SK-N-SH (cell line): ENCODE data around the gene PARP12. TPM values are rescaled to one million over a fixed set of nuclear protein-coding genes. Genes with fewer than 3 reads are reported as not detected.

Experiments used
- CTCF ChIA-PET: fragments of 300-600, 350-600 bp; formaldehyde crosslinking; extraction: SDS; loops from one replicate; lab custom pipeline; 2021; lab: Yijun Ruan, JAX
- POLR2A ChIA-PET: fragments of 350-600 bp; sonication (Branson Sonifier 250); formaldehyde crosslinking; extraction: SDS; loops from one replicate; lab custom pipeline; 2020; ENCODE audit warnings: antibody characterized with exemption, inconsistent platforms; lab: Yijun Ruan, JAX
- DNase-seq: peaks from one replicate; pipeline ENCODE4 v3.0.0; 2012
- H2AFZ ChIP-seq: fragments of 200-600 bp; sonication (generic); 2 replicates; pipeline ENCODE4 v1.8.1; 2016; ENCODE audit warnings: antibody characterized with exemption, mild to moderate bottlenecking, low read depth
- H3F3A ChIP-seq: fragments of 200-600 bp; sonication (generic); replicated peaks from 2 replicates; pipeline ENCODE3; 2016; ENCODE audit warnings: antibody characterized with exemption, mild to moderate bottlenecking; ENCODE audit not compliant: insufficient read depth
- H3K27ac ChIP-seq, 2 experiments: fragments of 200-500 bp in 1 of 2; fragments of 200-600 bp in 1 of 2; sonication (Bioruptor generic) in 1 of 2; sonication (generic), shearing (Covaris generic) in 1 of 2; 2 replicates each; pipeline versions ENCODE4 v1.5.1 to v1.6.1; 2014 to 2016; ENCODE audit warnings: low read depth in 2 of 2, inconsistent platforms in 1 of 2, low read length in 1 of 2, mild to moderate bottlenecking in 1 of 2, mixed read lengths in 1 of 2
- H3K27me3 ChIP-seq: fragments of 200-600 bp; sonication (generic), shearing (Covaris generic); 2 replicates; pipeline ENCODE4 v1.6.1; 2016; ENCODE audit warnings: mixed run types; ENCODE audit not compliant: insufficient read depth
- H3K36me3 ChIP-seq, 2 experiments: fragments of 200-500 bp in 1 of 2; fragments of 200-600 bp in 1 of 2; sonication (Bioruptor generic) in 1 of 2; sonication (generic) in 1 of 2; replicated peaks in 1 of 2; 2 replicates each; pipeline versions ENCODE3 to v1.5.1; 2014 to 2016; ENCODE audit warnings: low read length in 1 of 2, mild to moderate bottlenecking in 1 of 2; ENCODE audit not compliant: insufficient read depth in 2 of 2, control insufficient read depth in 1 of 2
- H3K4me1 ChIP-seq, 2 experiments: fragments of 200-500 bp in 1 of 2; fragments of 200-600 bp in 1 of 2; sonication (Bioruptor generic) in 1 of 2; sonication (generic), shearing (Covaris generic) in 1 of 2; 2 replicates each; pipeline versions ENCODE4 v1.5.1 to v1.6.1; 2014 to 2016; ENCODE audit warnings: low read depth in 1 of 2, low read length in 1 of 2, mixed run types in 1 of 2; ENCODE audit not compliant: insufficient read depth in 2 of 2, control insufficient read depth in 1 of 2
- H3K4me2 ChIP-seq: fragments of 200-600 bp; sonication (generic), shearing (Covaris generic); 2 replicates; pipeline ENCODE4 v1.6.1; 2017; ENCODE audit warnings: mixed run types
- H3K4me3 ChIP-seq, 2 experiments: fragments of 200-500 bp in 1 of 2; fragments of 200-600 bp in 1 of 2; sonication (Bioruptor generic) in 1 of 2; sonication (generic), shearing (Covaris generic) in 1 of 2; 2 replicates each; pipeline versions ENCODE4 v1.5.1 to v1.8.1; 2014 to 2016; ENCODE audit warnings: low read depth in 2 of 2, inconsistent platforms in 1 of 2, low read length in 1 of 2, mild to moderate bottlenecking in 1 of 2, mixed read lengths in 1 of 2, moderate library complexity in 1 of 2
- H3K79me2 ChIP-seq: fragments of 200-600 bp; sonication (generic); 2 replicates; pipeline ENCODE4 v1.8.1; 2017; ENCODE audit warnings: mild to moderate bottlenecking; ENCODE audit not compliant: insufficient read depth
- H3K9ac ChIP-seq: fragments of 200-600 bp; sonication (generic); 2 replicates; pipeline ENCODE4 v1.6.1; 2017; ENCODE audit warnings: mixed run types
- H3K9me2 ChIP-seq: fragments of 200-600 bp; sonication (generic); 2 replicates; pipeline ENCODE4 v1.6.1; 2017; ENCODE audit warnings: mixed run types
- H3K9me3 ChIP-seq: fragments of 200-600 bp; sonication (generic); 2 replicates; pipeline ENCODE4 v1.6.1; 2017; ENCODE audit warnings: mixed run types, mild to moderate bottlenecking, moderate library complexity
- H4K20me1 ChIP-seq: fragments of 200-600 bp; sonication (generic); 2 replicates; pipeline ENCODE4 v1.6.1; 2017; ENCODE audit warnings: mild to moderate bottlenecking, mixed run types; ENCODE audit not compliant: insufficient read depth
- EP300 ChIP-seq, 2 experiments: IDR thresholded peaks; 2 replicates each; pipeline versions ENCODE4 v1.4.0 to v1.6.1; 2012; ENCODE audit warnings: borderline replicate concordance in 1 of 2, low read depth in 1 of 2, low read length in 1 of 2
- FOXM1 ChIP-seq: IDR thresholded peaks from 2 replicates; pipeline ENCODE4 v1.4.0; 2012; ENCODE audit warnings: low read depth, mild to moderate bottlenecking
- GABPA ChIP-seq: IDR thresholded peaks from 2 replicates; pipeline ENCODE4 v1.4.0; 2012; ENCODE audit warnings: low read depth, mild to moderate bottlenecking
- TCF12 ChIP-seq: IDR thresholded peaks from 2 replicates; pipeline ENCODE4 v1.4.0; 2012
- TEAD4 ChIP-seq: IDR thresholded peaks from 2 replicates; pipeline ENCODE4 v1.4.0; 2012; ENCODE audit warnings: mild to moderate bottlenecking, borderline replicate concordance; ENCODE audit not compliant: insufficient read depth
- WGBS: methylation state at CpG from one replicate; pipeline ENCODE4 v1.1.6; 2017; ENCODE audit warnings: low lambda C conversion rate; 5-methylcytosine and 5-hydroxymethylcytosine counted together
- polyA plus RNA-seq, 3 experiments: library from polyadenylated mRNA; depleted of rRNA; stranded (reverse); fragments of >200 nt; gene quantifications; 2 replicates each; pipeline ENCODE4 v1.2.3, GENCODE V29; 2012
- TF ChIP-seq, protein P1 (sequence below): fragments of 200-600 bp; sonication (generic); IDR thresholded peaks from 2 replicates; pipeline ENCODE4 v1.6.1; 2017; ENCODE audit warnings: antibody characterized with exemption, mild to moderate bottlenecking, moderate library complexity
- TF ChIP-seq, protein P2 (sequence below): fragments of 150-350 bp; IDR thresholded peaks from 2 replicates; pipeline ENCODE4 v1.6.1; 2016; ENCODE audit warnings: mild to moderate bottlenecking, low read depth, low read length
- TF ChIP-seq, protein P3 (sequence below): IDR thresholded peaks from 2 replicates; pipeline ENCODE4; 2012
- TF ChIP-seq, protein P4 (sequence below): IDR thresholded peaks from 2 replicates; pipeline ENCODE4 v1.4.0; 2012; ENCODE audit warnings: low read depth, borderline replicate concordance
- TF ChIP-seq, protein P5 (sequence below): IDR thresholded peaks from 2 replicates; pipeline ENCODE4 v1.4.0; 2012; ENCODE audit warnings: low read depth, borderline replicate concordance

PARP12 gene
- polyA plus RNA-seq, 1 of the 3 experiments (the other 2 are of a cell fraction) = 17.7 TPM

DNA sequence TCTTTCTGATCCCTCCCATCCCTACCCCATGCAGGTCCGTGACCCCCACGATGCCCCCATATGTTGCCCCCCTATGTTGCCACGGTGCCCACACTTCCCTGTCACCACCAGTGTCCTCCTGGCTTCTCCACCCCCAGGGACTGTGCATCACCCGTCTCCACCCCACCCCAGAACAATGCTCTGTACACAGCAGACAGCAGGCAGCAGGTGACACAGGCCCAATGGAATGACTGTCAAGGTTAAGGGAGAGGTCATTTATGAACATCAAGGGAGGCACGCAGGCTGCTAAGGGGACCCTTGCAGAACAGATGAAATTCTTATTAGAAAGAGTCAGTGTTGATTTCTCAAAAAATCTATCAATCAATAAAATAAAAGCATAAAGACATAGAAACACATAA, 71.5 kb downstream of the PARP12 start:
- H3K79me2 ChIP-seq = no peaks in the 10 kb centered on the region
- H3K27ac ChIP-seq = no peak overlapping the region
- TF ChIP-seq, protein P1, sequence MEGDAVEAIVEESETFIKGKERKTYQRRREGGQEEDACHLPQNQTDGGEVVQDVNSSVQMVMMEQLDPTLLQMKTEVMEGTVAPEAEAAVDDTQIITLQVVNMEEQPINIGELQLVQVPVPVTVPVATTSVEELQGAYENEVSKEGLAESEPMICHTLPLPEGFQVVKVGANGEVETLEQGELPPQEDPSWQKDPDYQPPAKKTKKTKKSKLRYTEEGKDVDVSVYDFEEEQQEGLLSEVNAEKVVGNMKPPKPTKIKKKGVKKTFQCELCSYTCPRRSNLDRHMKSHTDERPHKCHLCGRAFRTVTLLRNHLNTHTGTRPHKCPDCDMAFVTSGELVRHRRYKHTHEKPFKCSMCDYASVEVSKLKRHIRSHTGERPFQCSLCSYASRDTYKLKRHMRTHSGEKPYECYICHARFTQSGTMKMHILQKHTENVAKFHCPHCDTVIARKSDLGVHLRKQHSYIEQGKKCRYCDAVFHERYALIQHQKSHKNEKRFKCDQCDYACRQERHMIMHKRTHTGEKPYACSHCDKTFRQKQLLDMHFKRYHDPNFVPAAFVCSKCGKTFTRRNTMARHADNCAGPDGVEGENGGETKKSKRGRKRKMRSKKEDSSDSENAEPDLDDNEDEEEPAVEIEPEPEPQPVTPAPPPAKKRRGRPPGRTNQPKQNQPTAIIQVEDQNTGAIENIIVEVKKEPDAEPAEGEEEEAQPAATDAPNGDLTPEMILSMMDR = no peak
- no peak for TF ChIP-seq TCF12
- ChIA-PET POLR2A (no interaction called here), CTCF (interaction anchor here (0.9 to 6.4 kb wide), 5 partner anchors 11 to 345 kb away, joined by 3 to 55 read pairs (median 27); no protein-coding TSS in a partner anchor)
- no peak overlapping the region for H3K4me3 ChIP-seq
- H4K20me1 ChIP-seq = no peaks in the 10 kb centered on the region
- H2AFZ ChIP-seq = no peak overlapping the region
- no peak overlapping the region for H3K9ac ChIP-seq
- H3K4me1 ChIP-seq = peaks cover 0 to 9% of the 10 kb centered on the region in 2 experiments; a peak in 1 of 4 replicates
- no peaks in the 10 kb centered on the region for H3K9me3 ChIP-seq
- no peaks in the 10 kb centered on the region for H3F3A ChIP-seq
- no peaks in the 10 kb centered on the region for H3K9me2 ChIP-seq
- no peaks in the 10 kb centered on the region for H3K27me3 ChIP-seq
- no peak overlapping the region for H3K4me2 ChIP-seq
- WGBS = 59% methylated on average over 5 of the region's 5 CpGs
- no peaks in the 10 kb centered on the region for H3K36me3 ChIP-seq
- DNase-seq = no peak

DNA sequence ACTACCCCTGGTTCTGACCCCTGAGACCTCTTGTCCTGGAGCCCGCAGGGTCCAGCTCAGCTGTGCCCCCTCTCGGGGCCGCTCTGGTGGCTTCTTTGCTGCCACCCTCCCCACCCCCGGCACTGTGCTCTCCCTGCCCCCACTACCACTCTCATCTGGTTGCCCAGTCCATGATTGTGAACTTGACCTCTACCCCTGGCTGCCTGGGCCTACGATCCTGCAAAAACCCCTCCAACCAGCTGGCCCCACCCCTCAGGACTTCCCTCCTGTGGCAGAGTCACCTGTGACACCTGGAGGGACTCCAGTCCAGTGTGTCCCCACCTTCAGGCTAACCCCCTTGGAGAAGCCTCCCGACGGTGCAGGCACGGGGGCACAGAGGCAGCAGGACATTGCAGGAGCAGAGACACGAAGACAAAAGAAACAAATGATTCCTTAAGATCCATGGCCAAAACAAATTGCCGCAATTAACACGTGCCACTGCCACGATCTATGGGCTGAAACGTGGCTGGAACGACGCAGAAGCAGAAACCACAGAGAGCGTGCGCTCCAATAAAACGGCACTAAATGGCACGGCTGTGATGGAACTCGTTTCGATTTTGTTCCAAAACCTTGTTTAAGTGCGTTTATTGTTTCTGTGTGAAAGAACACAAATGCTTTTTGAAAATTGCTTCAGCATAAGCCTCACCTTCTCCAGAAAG, 72.0 kb downstream of the PARP12 start:
- 93% methylated on average over 22 of the region's 22 CpGs for WGBS
- CTCF ChIA-PET = interaction anchor here (1.2 to 6.4 kb wide), 3 partner anchors 13 to 389 kb away, joined by 3 to 55 read pairs (median 9); no protein-coding TSS in a partner anchor
- Histone ChIP-seq H3K79me2 (no peaks in the 10 kb centered on the region), H3F3A (no peaks in the 10 kb centered on the region), H3K4me3 (no peak overlapping the region), H3K27ac (no peak overlapping the region), H3K27me3 (no peaks in the 10 kb centered on the region), H3K36me3 (no peaks in the 10 kb centered on the region), H3K4me2 (no peak overlapping the region), H3K9ac (no peak overlapping the region), H3K9me3 (no peaks in the 10 kb centered on the region), H4K20me1 (no peaks in the 10 kb centered on the region), H2AFZ (no peak overlapping the region), H3K4me1 (peaks cover 0 to 9% of the 10 kb centered on the region in 2 experiments; a peak in 1 of 4 replicates), H3K9me2 (no peaks in the 10 kb centered on the region)
- no peak for DNase-seq
- TF ChIP-seq, protein P1 = no peak
- TF ChIP-seq, protein P2, sequence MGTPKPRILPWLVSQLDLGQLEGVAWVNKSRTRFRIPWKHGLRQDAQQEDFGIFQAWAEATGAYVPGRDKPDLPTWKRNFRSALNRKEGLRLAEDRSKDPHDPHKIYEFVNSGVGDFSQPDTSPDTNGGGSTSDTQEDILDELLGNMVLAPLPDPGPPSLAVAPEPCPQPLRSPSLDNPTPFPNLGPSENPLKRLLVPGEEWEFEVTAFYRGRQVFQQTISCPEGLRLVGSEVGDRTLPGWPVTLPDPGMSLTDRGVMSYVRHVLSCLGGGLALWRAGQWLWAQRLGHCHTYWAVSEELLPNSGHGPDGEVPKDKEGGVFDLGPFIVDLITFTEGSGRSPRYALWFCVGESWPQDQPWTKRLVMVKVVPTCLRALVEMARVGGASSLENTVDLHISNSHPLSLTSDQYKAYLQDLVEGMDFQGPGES = no peak
- no peak for TF ChIP-seq FOXM1
- TF ChIP-seq, protein P3, sequence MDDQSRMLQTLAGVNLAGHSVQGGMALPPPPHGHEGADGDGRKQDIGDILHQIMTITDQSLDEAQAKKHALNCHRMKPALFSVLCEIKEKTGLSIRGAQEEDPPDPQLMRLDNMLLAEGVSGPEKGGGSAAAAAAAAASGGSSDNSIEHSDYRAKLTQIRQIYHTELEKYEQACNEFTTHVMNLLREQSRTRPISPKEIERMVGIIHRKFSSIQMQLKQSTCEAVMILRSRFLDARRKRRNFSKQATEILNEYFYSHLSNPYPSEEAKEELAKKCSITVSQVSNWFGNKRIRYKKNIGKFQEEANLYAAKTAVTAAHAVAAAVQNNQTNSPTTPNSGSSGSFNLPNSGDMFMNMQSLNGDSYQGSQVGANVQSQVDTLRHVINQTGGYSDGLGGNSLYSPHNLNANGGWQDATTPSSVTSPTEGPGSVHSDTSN = no peak
- no peak for TF ChIP-seq TEAD4
- no peak for TF ChIP-seq TCF12
- TF ChIP-seq, protein P4, sequence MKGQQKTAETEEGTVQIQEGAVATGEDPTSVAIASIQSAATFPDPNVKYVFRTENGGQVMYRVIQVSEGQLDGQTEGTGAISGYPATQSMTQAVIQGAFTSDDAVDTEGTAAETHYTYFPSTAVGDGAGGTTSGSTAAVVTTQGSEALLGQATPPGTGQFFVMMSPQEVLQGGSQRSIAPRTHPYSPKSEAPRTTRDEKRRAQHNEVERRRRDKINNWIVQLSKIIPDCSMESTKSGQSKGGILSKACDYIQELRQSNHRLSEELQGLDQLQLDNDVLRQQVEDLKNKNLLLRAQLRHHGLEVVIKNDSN = no peak
- TF ChIP-seq EP300 (IDR thresholded peaks at IDR 0.05; ENCODE audit: borderline replicate concordance in 1 of 2, low read depth in 1 of 2, low read length in 1 of 2) = no peak
- TF ChIP-seq GABPA = no peak
- TF ChIP-seq, protein P5, sequence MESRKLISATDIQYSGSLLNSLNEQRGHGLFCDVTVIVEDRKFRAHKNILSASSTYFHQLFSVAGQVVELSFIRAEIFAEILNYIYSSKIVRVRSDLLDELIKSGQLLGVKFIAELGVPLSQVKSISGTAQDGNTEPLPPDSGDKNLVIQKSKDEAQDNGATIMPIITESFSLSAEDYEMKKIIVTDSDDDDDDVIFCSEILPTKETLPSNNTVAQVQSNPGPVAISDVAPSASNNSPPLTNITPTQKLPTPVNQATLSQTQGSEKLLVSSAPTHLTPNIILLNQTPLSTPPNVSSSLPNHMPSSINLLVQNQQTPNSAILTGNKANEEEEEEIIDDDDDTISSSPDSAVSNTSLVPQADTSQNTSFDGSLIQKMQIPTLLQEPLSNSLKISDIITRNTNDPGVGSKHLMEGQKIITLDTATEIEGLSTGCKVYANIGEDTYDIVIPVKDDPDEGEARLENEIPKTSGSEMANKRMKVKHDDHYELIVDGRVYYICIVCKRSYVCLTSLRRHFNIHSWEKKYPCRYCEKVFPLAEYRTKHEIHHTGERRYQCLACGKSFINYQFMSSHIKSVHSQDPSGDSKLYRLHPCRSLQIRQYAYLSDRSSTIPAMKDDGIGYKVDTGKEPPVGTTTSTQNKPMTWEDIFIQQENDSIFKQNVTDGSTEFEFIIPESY = no peak
- POLR2A ChIA-PET = no interaction called here
